ENCODE results near the gene ARSB. TPM values are rescaled to one million over a fixed set of nuclear protein-coding genes. Genes with fewer than 3 reads are reported as not detected.

Gene ARSB
- total and polyA plus RNA-seq, 12 donors: 1.9 to 24.5 (median 14.5) TPM

DNA sequence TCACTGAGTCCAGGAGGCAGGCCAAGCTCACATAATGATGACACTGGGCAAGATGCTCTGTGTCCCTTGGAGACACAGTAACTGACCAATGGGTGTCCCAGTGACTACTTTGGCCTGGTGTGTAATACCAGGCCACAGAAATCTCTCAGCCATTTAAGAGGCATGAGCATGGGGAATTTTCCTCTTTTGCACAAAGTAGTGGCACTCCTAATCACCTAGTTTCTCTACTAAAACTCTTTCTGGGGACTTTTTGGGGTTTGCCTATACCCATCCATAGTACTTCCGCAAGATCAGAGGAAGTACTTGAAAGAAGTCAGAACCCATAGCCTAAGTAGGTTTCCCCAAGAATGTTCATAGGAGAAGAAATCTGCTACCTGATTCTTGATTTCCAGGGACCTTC lies 161.9 kb downstream of the ARSB start:
- no peaks in the 10 kb centered on the region for H3K27me3 ChIP-seq
- peaks cover 0 to 7% of the 10 kb centered on the region in 2 donors for H3K4me1 ChIP-seq (replicated peaks in 1 of 2)
- TF ChIP-seq, protein P1, sequence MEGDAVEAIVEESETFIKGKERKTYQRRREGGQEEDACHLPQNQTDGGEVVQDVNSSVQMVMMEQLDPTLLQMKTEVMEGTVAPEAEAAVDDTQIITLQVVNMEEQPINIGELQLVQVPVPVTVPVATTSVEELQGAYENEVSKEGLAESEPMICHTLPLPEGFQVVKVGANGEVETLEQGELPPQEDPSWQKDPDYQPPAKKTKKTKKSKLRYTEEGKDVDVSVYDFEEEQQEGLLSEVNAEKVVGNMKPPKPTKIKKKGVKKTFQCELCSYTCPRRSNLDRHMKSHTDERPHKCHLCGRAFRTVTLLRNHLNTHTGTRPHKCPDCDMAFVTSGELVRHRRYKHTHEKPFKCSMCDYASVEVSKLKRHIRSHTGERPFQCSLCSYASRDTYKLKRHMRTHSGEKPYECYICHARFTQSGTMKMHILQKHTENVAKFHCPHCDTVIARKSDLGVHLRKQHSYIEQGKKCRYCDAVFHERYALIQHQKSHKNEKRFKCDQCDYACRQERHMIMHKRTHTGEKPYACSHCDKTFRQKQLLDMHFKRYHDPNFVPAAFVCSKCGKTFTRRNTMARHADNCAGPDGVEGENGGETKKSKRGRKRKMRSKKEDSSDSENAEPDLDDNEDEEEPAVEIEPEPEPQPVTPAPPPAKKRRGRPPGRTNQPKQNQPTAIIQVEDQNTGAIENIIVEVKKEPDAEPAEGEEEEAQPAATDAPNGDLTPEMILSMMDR (IDR thresholded peaks at IDR 0.05): no peak
- no peak for TF ChIP-seq POLR2A (IDR thresholded peaks at IDR 0.05)
- no peaks in the 10 kb centered on the region for H3K9me3 ChIP-seq (replicated peaks in 1 of 3)
- intact Hi-C loops (cut with DNase I): no loop called here
- DNase-seq: no peak
- WGBS, 4 donors: 90 to 100% (median 95%) methylated on average over 1 of the region's 1 CpG
- no peak overlapping the region for H3K4me3 ChIP-seq
- H3K36me3 ChIP-seq (replicated peaks in 1 of 2): no peaks in the 10 kb centered on the region
- H3K27ac ChIP-seq: no peak overlapping the region

DNA sequence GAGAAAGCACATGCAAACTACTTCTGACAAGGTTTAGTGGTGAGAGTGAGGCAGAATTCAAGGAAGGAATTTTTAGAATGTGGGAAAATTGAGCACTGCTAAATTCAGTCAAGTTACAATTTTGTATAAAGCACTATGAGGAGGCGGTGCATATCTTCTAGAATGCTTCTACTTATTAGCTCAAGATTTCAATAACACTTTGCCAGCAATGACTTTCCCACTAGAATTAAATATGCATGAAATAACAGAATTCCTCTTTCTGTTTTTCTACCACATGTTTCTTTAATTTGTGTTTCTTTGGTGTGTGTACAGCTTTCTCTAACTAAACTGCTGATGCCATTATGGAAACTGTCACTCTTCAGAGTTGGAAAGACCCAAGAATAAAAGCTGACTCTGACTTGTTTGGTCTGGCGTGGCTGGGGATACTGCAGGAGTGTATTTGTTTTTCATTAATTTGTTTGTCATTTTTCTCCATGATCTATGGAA lies 163.5 kb downstream of the ARSB start:
- TF ChIP-seq POLR2A (IDR thresholded peaks at IDR 0.05): no peak
- TF ChIP-seq, protein P1 (IDR thresholded peaks at IDR 0.05): no peak
- Histone ChIP-seq H3K4me3 (no peak overlapping the region), H3K4me1 (replicated peaks in 1 of 2) (peaks cover 0 to 7% of the 10 kb centered on the region in 2 donors), H3K27ac (no peak overlapping the region), H3K9me3 (replicated peaks in 1 of 3) (no peaks in the 10 kb centered on the region), H3K27me3 (no peaks in the 10 kb centered on the region), H3K36me3 (replicated peaks in 1 of 2) (no peaks in the 10 kb centered on the region)
- DNase-seq: no peak
- intact Hi-C loops (cut with DNase I): no loop called here
- 90 to 96% (median 92%) methylated on average over 2 of the region's 2 CpGs for WGBS, 4 donors

DNA sequence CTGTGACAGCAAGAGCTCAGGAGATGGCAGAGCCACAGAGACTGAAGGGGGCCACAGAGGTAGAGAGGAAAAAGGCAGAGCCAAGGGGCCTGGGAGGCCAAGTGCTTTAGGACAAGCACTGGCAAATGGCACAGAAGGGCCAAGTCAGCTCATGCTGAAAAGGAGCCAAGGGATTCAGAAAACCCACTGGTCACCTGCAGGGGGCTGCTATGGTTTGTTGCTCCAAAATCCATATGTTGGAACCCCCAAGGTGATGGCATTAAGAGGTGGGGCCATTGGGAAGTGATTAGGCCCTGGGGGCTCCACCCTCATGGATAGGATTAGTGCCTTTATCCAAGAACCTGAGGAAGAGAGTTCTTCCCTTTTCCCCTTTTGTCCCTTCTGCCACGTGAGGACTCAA lies 165.4 kb downstream of the ARSB start:
- H3K9me3 ChIP-seq (replicated peaks in 1 of 3): no peaks in the 10 kb centered on the region
- H3K27me3 ChIP-seq: no peaks in the 10 kb centered on the region
- TF ChIP-seq POLR2A (IDR thresholded peaks at IDR 0.05): no peak
- TF ChIP-seq, protein P1 (IDR thresholded peaks at IDR 0.05): no peak
- no peak overlapping the region for H3K27ac ChIP-seq
- no peaks in the 10 kb centered on the region for H3K36me3 ChIP-seq (replicated peaks in 1 of 2)
- no peak overlapping the region for H3K4me3 ChIP-seq
- DNase-seq: no peak
- H3K4me1 ChIP-seq (replicated peaks in 1 of 2): no peaks in the 10 kb centered on the region
- 81 to 100% (median 83%) methylated on average over 1 of the region's 1 CpG for WGBS, 4 donors
- intact Hi-C loops (cut with DNase I): no loop called here

DNA sequence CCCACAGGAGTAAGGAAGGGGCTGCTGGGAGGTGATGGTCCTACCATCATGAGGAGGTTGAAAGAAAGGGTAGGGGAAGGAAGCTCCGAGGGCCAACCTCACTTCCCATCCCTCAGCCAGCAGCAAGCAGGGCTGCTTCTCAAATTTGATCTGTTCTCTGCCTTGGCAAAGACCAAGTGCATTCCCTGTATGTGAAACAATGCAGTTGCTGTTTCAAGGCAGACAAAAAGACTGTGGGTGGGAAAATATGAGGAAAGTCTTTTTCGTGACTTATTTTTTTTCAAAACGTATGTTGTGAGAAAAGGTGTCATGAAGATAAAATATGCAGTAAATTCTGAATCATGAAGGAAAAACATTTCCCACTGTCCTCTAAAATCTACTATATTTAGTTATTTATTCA lies 165.9 kb downstream of the ARSB start:
- Histone ChIP-seq H3K27ac (no peak overlapping the region), H3K27me3 (no peaks in the 10 kb centered on the region), H3K4me1 (replicated peaks in 1 of 2) (no peaks in the 10 kb centered on the region), H3K9me3 (replicated peaks in 1 of 3) (no peaks in the 10 kb centered on the region), H3K36me3 (replicated peaks in 1 of 2) (no peaks in the 10 kb centered on the region), H3K4me3 (no peak overlapping the region)
- 76 to 86% (median 82%) methylated on average over 3 of the region's 3 CpGs for WGBS, 4 donors
- no peak for TF ChIP-seq POLR2A (IDR thresholded peaks at IDR 0.05)
- TF ChIP-seq, protein P1 (IDR thresholded peaks at IDR 0.05): no peak
- intact Hi-C loops (cut with DNase I): no loop called here
- DNase-seq: no peak
